Thyroid gland (tissue), 4 donors: ENCODE results near the gene OR9K2. TPM values are rescaled to one million over a fixed set of nuclear protein-coding genes. Genes with fewer than 3 reads are reported as not detected.

ENCODE experiments used
- DNase-seq, 2 donors: peaks; one replicate each; pipeline ENCODE4 v3.0.0-alpha.2; 2019
- H3K27ac ChIP-seq, 3 donors: fragments of 200-600 bp; sonication (generic); 1 replicate in 2 of 3; 2 replicates in 1 of 3; pipeline ENCODE4 v1.5.1; 2016 to 2019; ENCODE audit warnings: mild to moderate bottlenecking in 1 of 3, moderate library complexity in 1 of 3
- H3K27me3 ChIP-seq: fragments of 200-600 bp; sonication (generic); one replicate; pipeline ENCODE4 v1.5.1; 2019
- H3K36me3 ChIP-seq, 2 donors: fragments of 200-600 bp; sonication (generic); one replicate each; pipeline ENCODE4 v1.5.1; 2016 to 2019
- H3K4me1 ChIP-seq, 2 donors: fragments of 200-600 bp; sonication (generic); one replicate each; pipeline ENCODE4 v1.5.1; 2017 to 2019
- H3K4me3 ChIP-seq, 3 donors: fragments of 200-600 bp; sonication (generic); replicated peaks in 1 of 3; 1 replicate in 2 of 3; 2 replicates in 1 of 3; pipeline ENCODE4 v1.5.1; 2016; ENCODE audit warnings: mild to moderate bottlenecking in 1 of 3
- H3K9me3 ChIP-seq: fragments of 200-600 bp; sonication (generic); one replicate; pipeline ENCODE4 v1.5.1; 2017
- POLR2A ChIP-seq, 2 donors: fragments of 450-650 bp; IDR thresholded peaks; one replicate each; pipeline ENCODE4 v1.6.1; 2017; ENCODE audit warnings: antibody characterized with exemption in 2 of 2, mild to moderate bottlenecking in 2 of 2, moderate library complexity in 1 of 2
- WGBS, 2 donors: methylation state at CpG; one replicate each; pipeline ENCODE4 v1.1.5; 2017; 5-methylcytosine and 5-hydroxymethylcytosine counted together
- intact Hi-C: fragments of 100-400 bp; cut with DNase I; formaldehyde crosslinking; loops from one replicate; pipeline ENCODE4 v1.15.1; 2023
- total RNA-seq, 4 donors: library from RNA; depleted of rRNA; stranded (reverse); fragments of >200 nt; gene quantifications; one replicate each; pipeline ENCODE4 v1.2.3, GENCODE V29; 2016
- TF ChIP-seq, protein P1 (sequence below), 6 experiments: fragments of 200-600 bp in 3 of 6; fragments of 450-650 bp in 3 of 6; sonication (generic) in 3 of 6; IDR thresholded peaks; one replicate each; pipeline ENCODE4 v1.5.1; 2016 to 2019; ENCODE audit warnings: antibody characterized with exemption in 6 of 6, mild to moderate bottlenecking in 2 of 6, inconsistent platforms in 1 of 6, moderate library complexity in 1 of 6

The OR9K2 gene, protein sequence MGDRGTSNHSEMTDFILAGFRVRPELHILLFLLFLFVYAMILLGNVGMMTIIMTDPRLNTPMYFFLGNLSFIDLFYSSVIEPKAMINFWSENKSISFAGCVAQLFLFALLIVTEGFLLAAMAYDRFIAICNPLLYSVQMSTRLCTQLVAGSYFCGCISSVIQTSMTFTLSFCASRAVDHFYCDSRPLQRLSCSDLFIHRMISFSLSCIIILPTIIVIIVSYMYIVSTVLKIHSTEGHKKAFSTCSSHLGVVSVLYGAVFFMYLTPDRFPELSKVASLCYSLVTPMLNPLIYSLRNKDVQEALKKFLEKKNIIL
- not detected for total RNA-seq

DNA sequence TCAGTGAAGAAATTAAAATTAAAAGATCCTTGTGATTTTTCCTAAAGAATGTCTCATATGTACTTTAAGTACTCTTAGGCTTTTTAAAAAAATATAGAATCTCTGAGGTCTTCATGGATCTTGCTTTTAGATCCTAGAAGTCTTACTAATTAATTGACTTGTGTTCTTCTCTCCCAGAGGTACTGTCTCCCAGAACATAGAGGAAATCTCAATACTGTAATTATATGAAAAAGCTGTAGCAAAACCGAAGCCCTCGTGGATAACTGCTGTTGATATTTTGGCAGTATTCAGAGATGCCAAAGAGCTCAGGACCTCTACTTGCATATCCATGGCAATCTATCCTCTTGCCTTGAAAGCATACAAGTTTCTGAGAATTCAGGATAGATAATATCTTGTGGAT lies at the start of gene OR9K2:
TSS of gene OR9K2 (plus strand) at position 301 of the 400 bp plus-strand sequence. CDS start 3,429 bp downstream, outside the sequence.
- TF ChIP-seq POLR2A (IDR thresholded peaks at IDR 0.05): no peak
- TF ChIP-seq, protein P1, sequence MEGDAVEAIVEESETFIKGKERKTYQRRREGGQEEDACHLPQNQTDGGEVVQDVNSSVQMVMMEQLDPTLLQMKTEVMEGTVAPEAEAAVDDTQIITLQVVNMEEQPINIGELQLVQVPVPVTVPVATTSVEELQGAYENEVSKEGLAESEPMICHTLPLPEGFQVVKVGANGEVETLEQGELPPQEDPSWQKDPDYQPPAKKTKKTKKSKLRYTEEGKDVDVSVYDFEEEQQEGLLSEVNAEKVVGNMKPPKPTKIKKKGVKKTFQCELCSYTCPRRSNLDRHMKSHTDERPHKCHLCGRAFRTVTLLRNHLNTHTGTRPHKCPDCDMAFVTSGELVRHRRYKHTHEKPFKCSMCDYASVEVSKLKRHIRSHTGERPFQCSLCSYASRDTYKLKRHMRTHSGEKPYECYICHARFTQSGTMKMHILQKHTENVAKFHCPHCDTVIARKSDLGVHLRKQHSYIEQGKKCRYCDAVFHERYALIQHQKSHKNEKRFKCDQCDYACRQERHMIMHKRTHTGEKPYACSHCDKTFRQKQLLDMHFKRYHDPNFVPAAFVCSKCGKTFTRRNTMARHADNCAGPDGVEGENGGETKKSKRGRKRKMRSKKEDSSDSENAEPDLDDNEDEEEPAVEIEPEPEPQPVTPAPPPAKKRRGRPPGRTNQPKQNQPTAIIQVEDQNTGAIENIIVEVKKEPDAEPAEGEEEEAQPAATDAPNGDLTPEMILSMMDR (IDR thresholded peaks at IDR 0.05): no peak
- Histone ChIP-seq H3K9me3 (no peaks in the 10 kb centered on the region), H3K4me1 (no peaks in the 10 kb centered on the region), H3K36me3 (no peaks in the 10 kb centered on the region), H3K27ac (no peak within 1 kb of the TSS), H3K4me3 (no peak within 1 kb of the TSS), H3K27me3 (no peaks in the 10 kb centered on the region)
- no peak for DNase-seq
- 90 to 91% methylated on average over 2 of the region's 2 CpGs for WGBS, 2 donors
- intact Hi-C loops: no loop called here

DNA sequence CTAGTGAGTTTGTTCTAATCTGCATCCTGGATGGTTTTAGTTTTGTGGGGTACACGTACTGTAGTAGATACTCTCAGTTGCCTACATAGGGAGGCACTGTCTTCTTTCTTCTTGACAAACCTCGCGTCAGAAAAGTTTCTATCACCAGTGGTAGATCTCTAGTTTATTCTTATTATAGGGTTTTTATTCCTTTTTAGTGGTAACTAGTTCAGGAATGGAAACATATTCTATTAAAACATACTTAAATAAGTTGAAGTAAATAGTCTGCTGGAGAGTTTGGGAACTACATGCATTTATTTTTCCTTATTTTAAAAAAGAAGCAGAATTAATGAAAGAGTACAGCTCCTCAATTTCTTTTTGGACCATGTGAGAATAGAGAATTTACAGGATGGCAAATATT lies 33.6 kb upstream of the OR9K2 start:
- Histone ChIP-seq H3K4me3 (no peak overlapping the region), H3K27ac (no peak overlapping the region), H3K9me3 (no peaks in the 10 kb centered on the region), H3K4me1 (no peaks in the 10 kb centered on the region), H3K27me3 (no peaks in the 10 kb centered on the region), H3K36me3 (no peaks in the 10 kb centered on the region)
- TF ChIP-seq, protein P1 (IDR thresholded peaks at IDR 0.05): no peak
- no peak for TF ChIP-seq POLR2A (IDR thresholded peaks at IDR 0.05)
- no peak for DNase-seq
- WGBS, 2 donors: 88 to 94% methylated on average over 3 of the region's 3 CpGs
- intact Hi-C loops: no loop called here

DNA sequence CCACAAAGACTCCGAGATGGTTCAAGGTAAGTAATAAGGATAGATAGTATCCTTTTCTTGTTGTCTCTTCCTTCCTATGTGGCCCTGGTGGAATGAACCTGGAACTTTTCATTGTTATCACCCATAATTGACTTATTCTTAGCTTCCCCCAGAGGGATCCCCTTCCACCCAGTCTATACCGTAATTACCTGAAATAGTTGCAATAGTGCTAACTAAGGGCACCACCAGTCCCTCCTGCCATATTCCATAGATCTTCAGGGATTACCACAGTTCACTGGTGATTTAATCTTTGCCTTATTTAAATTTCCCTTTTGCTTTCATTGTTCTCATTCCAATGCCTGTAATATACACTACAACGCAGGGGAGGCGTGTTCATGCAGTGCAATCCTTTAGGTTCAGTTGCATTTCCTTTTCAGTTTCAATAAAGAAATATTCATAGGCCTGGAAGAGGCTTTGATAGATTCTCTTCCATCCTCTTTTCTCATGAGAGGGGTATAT lies 13.8 kb upstream of the OR9K2 start:
- WGBS, 2 donors: 75 to 91% methylated on average over 4 of the region's 4 CpGs
- Histone ChIP-seq H3K27me3 (no peaks in the 10 kb centered on the region), H3K4me1 (no peaks in the 10 kb centered on the region), H3K9me3 (no peaks in the 10 kb centered on the region), H3K4me3 (no peak overlapping the region), H3K36me3 (no peaks in the 10 kb centered on the region), H3K27ac (no peak overlapping the region)
- TF ChIP-seq, protein P1 (IDR thresholded peaks at IDR 0.05): no peak
- TF ChIP-seq POLR2A (IDR thresholded peaks at IDR 0.05): no peak
- DNase-seq: no peak
- intact Hi-C loops: no loop called here

DNA sequence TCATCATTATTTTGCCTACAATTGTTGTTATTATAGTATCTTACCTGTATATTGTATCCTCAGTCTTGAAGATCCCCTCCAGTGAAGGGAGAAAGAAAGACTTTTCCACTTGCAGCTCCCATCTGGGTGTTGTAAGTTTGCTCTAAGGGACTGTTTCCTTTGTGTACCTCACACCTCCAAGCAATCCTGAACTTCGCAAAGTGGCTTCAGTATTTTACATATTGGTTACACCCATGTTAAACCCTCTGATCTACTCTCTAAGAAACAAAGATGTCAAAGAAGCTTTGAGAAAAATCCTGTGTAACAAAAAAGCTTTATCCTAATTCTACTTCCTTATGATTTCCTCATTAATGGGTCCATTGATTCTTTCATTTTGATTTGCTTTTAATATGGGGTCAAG lies 10.1 kb upstream of the OR9K2 start:
- no peak overlapping the region for H3K4me3 ChIP-seq
- no peak for TF ChIP-seq POLR2A (IDR thresholded peaks at IDR 0.05)
- TF ChIP-seq, protein P1 (IDR thresholded peaks at IDR 0.05): no peak
- no peaks in the 10 kb centered on the region for H3K27me3 ChIP-seq
- no peaks in the 10 kb centered on the region for H3K9me3 ChIP-seq
- intact Hi-C loops: no loop called here
- WGBS, 2 donors: 91 to 92% methylated on average over 1 of the region's 1 CpG
- DNase-seq: no peak
- H3K27ac ChIP-seq: no peak overlapping the region
- no peaks in the 10 kb centered on the region for H3K4me1 ChIP-seq
- H3K36me3 ChIP-seq: no peaks in the 10 kb centered on the region

DNA sequence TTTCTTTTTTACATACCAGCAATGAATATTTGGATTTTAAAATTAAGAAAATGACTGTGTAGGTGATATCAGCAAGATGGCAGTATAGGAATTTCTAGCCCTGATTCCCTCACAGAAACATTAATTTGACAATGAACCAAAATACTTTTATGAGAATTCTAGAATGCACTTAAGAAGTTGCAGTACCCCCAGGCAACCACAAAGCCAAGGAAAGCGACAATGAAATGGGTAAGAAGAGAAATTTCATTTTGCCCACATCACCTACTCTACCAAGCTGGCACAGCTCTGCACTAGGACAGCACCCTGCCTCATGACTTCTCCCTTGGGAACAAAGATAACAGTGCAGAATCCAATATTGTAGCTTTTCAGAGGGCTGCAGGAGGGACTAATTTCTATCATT lies 6.6 kb downstream of the OR9K2 start:
- no peak for TF ChIP-seq POLR2A (IDR thresholded peaks at IDR 0.05)
- TF ChIP-seq, protein P1 (IDR thresholded peaks at IDR 0.05): no peak
- Histone ChIP-seq H3K27ac (no peak overlapping the region), H3K4me3 (no peak overlapping the region), H3K27me3 (no peaks in the 10 kb centered on the region), H3K36me3 (no peaks in the 10 kb centered on the region), H3K9me3 (no peaks in the 10 kb centered on the region), H3K4me1 (no peaks in the 10 kb centered on the region)
- WGBS, 2 donors: 71 to 79% methylated on average over 1 of the region's 1 CpG
- DNase-seq: no peak
- intact Hi-C loops: no loop called here
